ENCODE results near the gene PRTN3. TPM values are rescaled to one million over a fixed set of nuclear protein-coding genes. Genes with fewer than 3 reads are reported as not detected.

The PRTN3 gene
- total and polyA plus RNA-seq, 3 experiments from 2014 or later = not detected

GRCh38 chr19:884420-885211, 43.8 kb downstream of the PRTN3 start:
- H3K27me3 Mint-ChIP-seq = peaks cover 0 to 2% of the 10 kb centered on the region in 2 donors

GRCh38 chr19:885536-886224, 44.9 kb downstream of the PRTN3 start:
- Histone ChIP-seq H3K4me1 (ENCODE audit: insufficient read depth, low read length) (peaks cover 4% of the 10 kb centered on the region), H3K27me3 (ENCODE audit: insufficient read depth, low read length, poor library complexity, severe bottlenecking) (no peaks in the 10 kb centered on the region), H3K36me3 (ENCODE audit: insufficient read depth, low read length) (peaks cover 14% of the 10 kb centered on the region), H3K4me3 (ENCODE audit: low read length) (no peak overlapping the region), H3K9me3 (ENCODE audit: low read length) (no peaks in the 10 kb centered on the region), H3K27ac (ENCODE audit: low read depth, low read length) (no peak overlapping the region)
- no peaks in the 10 kb centered on the region for H3K9me3 Mint-ChIP-seq
- H3K27me3 Mint-ChIP-seq = peaks cover 0 to 2% of the 10 kb centered on the region in 2 donors
- peaks cover 0 to 70% (median 0%) of the 10 kb centered on the region in 3 donors for H3K36me3 Mint-ChIP-seq
- DNase-seq = no peak
- peaks cover 0 to 28% (median 12%) of the 10 kb centered on the region in 3 donors for H3K4me1 Mint-ChIP-seq
- CTCF ChIA-PET = interaction anchor here (0.9 kb wide), 1 partner anchor 22 kb away, joined by 3 read pairs; no protein-coding TSS in a partner anchor
- POLR2A ChIA-PET = no interaction called here
- peak overlapping the region in 1 of 8 donors; percentile 70 for H3K27ac Mint-ChIP-seq
- H3K4me3 Mint-ChIP-seq = no peak overlapping the region

More at GRCh38 chr19:884420-885211, 43.8 kb downstream of the PRTN3 start:
- H3K4me3 ChIP-seq (ENCODE audit: low read length) = no peak overlapping the region
- no peak overlapping the region for H3K27ac Mint-ChIP-seq
- H3K27me3 ChIP-seq (ENCODE audit: insufficient read depth, low read length, poor library complexity, severe bottlenecking) = no peaks in the 10 kb centered on the region
- H3K9me3 ChIP-seq (ENCODE audit: low read length) = no peaks in the 10 kb centered on the region
- CTCF ChIA-PET = no interaction called here
- peaks cover 7% of the 10 kb centered on the region for H3K36me3 ChIP-seq (ENCODE audit: insufficient read depth, low read length)
- peaks cover 0 to 60% (median 0%) of the 10 kb centered on the region in 3 donors for H3K36me3 Mint-ChIP-seq
- H3K27ac ChIP-seq (ENCODE audit: low read depth, low read length) = no peak overlapping the region
- no peak overlapping the region for H3K4me3 Mint-ChIP-seq
- DNase-seq = no peak
- H3K9me3 Mint-ChIP-seq = no peaks in the 10 kb centered on the region
- H3K4me1 ChIP-seq (ENCODE audit: insufficient read depth, low read length) = peaks cover 4% of the 10 kb centered on the region
- H3K4me1 Mint-ChIP-seq = peaks cover 0 to 19% (median 9%) of the 10 kb centered on the region in 3 donors
- POLR2A ChIA-PET = no interaction called here

- Mint-ChIP-seq H3K27ac (peak overlapping the region in 3 of 8 donors; percentile 42 to 95 (median 70)), H3K4me1 (peaks cover 5 to 37% (median 14%) of the 10 kb centered on the region in 3 donors), H3K36me3 (peaks cover 0 to 58% (median 0%) of the 10 kb centered on the region in 3 donors), H3K9me3 (no peaks in the 10 kb centered on the region), H3K27me3 (peaks cover 0 to 2% of the 10 kb centered on the region in 2 donors), H3K4me3 (no peak overlapping the region)
- Histone ChIP-seq H3K36me3 (ENCODE audit: insufficient read depth, low read length) (peaks cover 14% of the 10 kb centered on the region), H3K4me1 (ENCODE audit: insufficient read depth, low read length) (peaks cover 6% of the 10 kb centered on the region), H3K27me3 (ENCODE audit: insufficient read depth, low read length, poor library complexity, severe bottlenecking) (no peaks in the 10 kb centered on the region), H3K4me3 (ENCODE audit: low read length) (no peak overlapping the region), H3K9me3 (ENCODE audit: low read length) (no peaks in the 10 kb centered on the region), H3K27ac (ENCODE audit: low read depth, low read length) (no peak overlapping the region)
- ChIA-PET POLR2A (interaction anchor here (1.2 kb wide), 1 partner anchor 12 kb away, joined by 3 read pairs; no protein-coding TSS in a partner anchor), CTCF (no interaction called here)
- no peak for DNase-seq
Measured at GRCh38 chr19:887072-887471, 46.3 kb downstream of the PRTN3 start.

GRCh38 chr19:887599-887998, 46.8 kb downstream of the PRTN3 start:
- Histone ChIP-seq H3K27me3 (ENCODE audit: insufficient read depth, low read length, poor library complexity, severe bottlenecking) (no peaks in the 10 kb centered on the region), H3K36me3 (ENCODE audit: insufficient read depth, low read length) (peaks cover 14% of the 10 kb centered on the region), H3K27ac (ENCODE audit: low read depth, low read length) (no peak overlapping the region), H3K4me3 (ENCODE audit: low read length) (no peak overlapping the region), H3K9me3 (ENCODE audit: low read length) (no peaks in the 10 kb centered on the region), H3K4me1 (ENCODE audit: insufficient read depth, low read length) (peaks cover 9% of the 10 kb centered on the region)
- Mint-ChIP-seq H3K4me1 (peaks cover 5 to 40% (median 14%) of the 10 kb centered on the region in 3 donors), H3K4me3 (peak overlapping the region in 2 of 7 donors; percentile 6 to 16), H3K27ac (peak overlapping the region in 3 of 8 donors; percentile 42 to 95 (median 94)), H3K9me3 (no peaks in the 10 kb centered on the region), H3K27me3 (peaks cover 0 to 2% of the 10 kb centered on the region in 2 donors), H3K36me3 (peaks cover 0 to 53% (median 0%) of the 10 kb centered on the region in 3 donors)
- DNase-seq = no peak
- POLR2A ChIA-PET = interaction anchor here (1.2 to 2.2 kb wide), 3 partner anchors 13 to 22 kb away, joined by 3 to 10 read pairs (median 5); no protein-coding TSS in a partner anchor
- CTCF ChIA-PET = interaction anchor here (1.0 to 1.1 kb wide), 2 partner anchors 9 to 23 kb away, joined by 3 read pairs; no protein-coding TSS in a partner anchor

GRCh38 chr19:888581-889385, 48.0 kb downstream of the PRTN3 start:
- Histone ChIP-seq H3K36me3 (ENCODE audit: insufficient read depth, low read length) (peaks cover 14% of the 10 kb centered on the region), H3K27me3 (ENCODE audit: insufficient read depth, low read length, poor library complexity, severe bottlenecking) (no peaks in the 10 kb centered on the region), H3K27ac (ENCODE audit: low read depth, low read length) (no peak overlapping the region), H3K4me1 (ENCODE audit: insufficient read depth, low read length) (peaks cover 9% of the 10 kb centered on the region), H3K9me3 (ENCODE audit: low read length) (no peaks in the 10 kb centered on the region), H3K4me3 (ENCODE audit: low read length) (no peak overlapping the region)
- Mint-ChIP-seq H3K27me3 (peaks cover 0 to 7% of the 10 kb centered on the region in 2 donors), H3K4me1 (peaks cover 14 to 49% (median 20%) of the 10 kb centered on the region in 3 donors), H3K9me3 (peaks cover 0 to 2% (median 0%) of the 10 kb centered on the region in 5 donors), H3K27ac (peak overlapping the region in 6 of 8 donors; percentile 33 to 95 (median 90)), H3K4me3 (peak overlapping the region in 4 of 7 donors; percentile 72 to 81 (median 75)), H3K36me3 (peaks cover 0 to 51% (median 0%) of the 10 kb centered on the region in 3 donors)
- DNase-seq = peak in 3 of 5 donors; percentile 53 to 82 (median 78)
- POLR2A ChIA-PET = interaction anchor here (0.6 to 2.2 kb wide), 7 partner anchors 10 to 181 kb away, joined by 3 to 10 read pairs (median 4); no protein-coding TSS in a partner anchor
- CTCF ChIA-PET = interaction anchor here (0.9 to 1.1 kb wide), 3 partner anchors 8 to 93 kb away, joined by 3 read pairs; no protein-coding TSS in a partner anchor

- H3K4me3 Mint-ChIP-seq = peak overlapping the region in 6 of 7 donors; percentile 11 to 81 (median 60)
- H3K27me3 Mint-ChIP-seq = peaks cover 0 to 7% of the 10 kb centered on the region in 2 donors
- Histone ChIP-seq H3K4me1 (ENCODE audit: insufficient read depth, low read length) (peaks cover 9% of the 10 kb centered on the region), H3K9me3 (ENCODE audit: low read length) (no peaks in the 10 kb centered on the region), H3K36me3 (ENCODE audit: insufficient read depth, low read length) (peaks cover 14% of the 10 kb centered on the region), H3K27me3 (ENCODE audit: insufficient read depth, low read length, poor library complexity, severe bottlenecking) (no peaks in the 10 kb centered on the region), H3K4me3 (ENCODE audit: low read length) (no peak overlapping the region), H3K27ac (ENCODE audit: low read depth, low read length) (no peak overlapping the region)
- peaks cover 0 to 2% (median 0%) of the 10 kb centered on the region in 5 donors for H3K9me3 Mint-ChIP-seq
- ChIA-PET POLR2A (interaction anchor here (0.7 to 2.2 kb wide), 3 partner anchors 17 to 543 kb away, joined by 3 to 9 read pairs (median 5); no protein-coding TSS in a partner anchor), CTCF (no interaction called here)
- peaks cover 0 to 44% (median 0%) of the 10 kb centered on the region in 3 donors for H3K36me3 Mint-ChIP-seq
- peak overlapping the region in 3 of 8 donors; percentile 52 to 94 (median 72) for H3K27ac Mint-ChIP-seq
- no peak for DNase-seq
- peaks cover 16 to 54% (median 20%) of the 10 kb centered on the region in 3 donors for H3K4me1 Mint-ChIP-seq
Measured at GRCh38 chr19:889662-890295, 49.0 kb downstream of the PRTN3 start.

GRCh38 chr19:890831-891230, 50.0 kb downstream of the PRTN3 start:
- Histone ChIP-seq H3K4me3 (ENCODE audit: low read length) (no peak overlapping the region), H3K27ac (ENCODE audit: low read depth, low read length) (no peak overlapping the region), H3K36me3 (ENCODE audit: insufficient read depth, low read length) (peaks cover 14% of the 10 kb centered on the region), H3K27me3 (ENCODE audit: insufficient read depth, low read length, poor library complexity, severe bottlenecking) (no peaks in the 10 kb centered on the region), H3K4me1 (ENCODE audit: insufficient read depth, low read length) (peaks cover 12% of the 10 kb centered on the region), H3K9me3 (ENCODE audit: low read length) (no peaks in the 10 kb centered on the region)
- Mint-ChIP-seq H3K27ac (peak overlapping the region in 5 of 8 donors; percentile 22 to 84 (median 61)), H3K4me1 (peaks cover 21 to 58% (median 22%) of the 10 kb centered on the region in 3 donors), H3K9me3 (peaks cover 0 to 2% (median 0%) of the 10 kb centered on the region in 5 donors), H3K4me3 (peak overlapping the region; percentile 47 to 86 (median 73)), H3K27me3 (peaks cover 0 to 7% of the 10 kb centered on the region in 2 donors), H3K36me3 (peaks cover 0 to 39% (median 0%) of the 10 kb centered on the region in 3 donors)
- CTCF ChIA-PET = no interaction called here
- no peak for DNase-seq
- POLR2A ChIA-PET = no interaction called here

All from CD8-positive, alpha-beta memory T cell (primary cell).